Activated gamma-delta T cell treated with anti-CD3 and anti-CD28 coated beads, Interleukin-2, amount 50 U/mL, for 16 hours (primary cell): ENCODE data around the gene JRKL.
"Not testable (repeated sequence)": the region's sequence is repeated elsewhere in the genome, so short reads cannot be mapped to it uniquely, and the experiment has no call there.

Source experiments
- DNase-seq: peaks from one replicate; pipeline ENCODE4 v3.0.0-alpha.2; 2020; ENCODE audit warnings: low read depth

Gene JRKL

DNA sequence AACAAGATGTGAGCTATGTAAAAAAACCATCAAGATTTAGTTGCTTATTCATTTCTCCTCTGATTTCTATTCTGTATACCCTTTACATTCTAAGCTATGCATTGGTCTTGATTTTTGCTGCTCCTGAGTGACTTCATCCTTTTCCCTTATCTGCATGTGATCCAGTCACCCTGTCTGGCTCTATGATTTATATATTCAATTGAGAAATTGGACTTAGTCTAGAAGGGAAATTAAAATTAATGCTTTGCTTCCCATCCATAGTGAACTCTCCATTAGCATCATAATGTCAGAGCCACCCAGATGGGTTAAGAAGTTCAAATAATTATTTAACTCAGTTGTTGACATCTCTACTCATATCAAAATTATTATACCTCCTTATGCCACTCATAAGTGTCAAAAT lies 5.0 kb downstream of the JRKL start:
- DNase-seq = no peak

- DNase-seq = no peak
Observed at GRCh38 chr11:96396637-96397036, 6.8 kb downstream of the JRKL start.

- DNase-seq = no peak
Observed at GRCh38 chr11:96397863-96398262, 8.1 kb downstream of the JRKL start.

DNA sequence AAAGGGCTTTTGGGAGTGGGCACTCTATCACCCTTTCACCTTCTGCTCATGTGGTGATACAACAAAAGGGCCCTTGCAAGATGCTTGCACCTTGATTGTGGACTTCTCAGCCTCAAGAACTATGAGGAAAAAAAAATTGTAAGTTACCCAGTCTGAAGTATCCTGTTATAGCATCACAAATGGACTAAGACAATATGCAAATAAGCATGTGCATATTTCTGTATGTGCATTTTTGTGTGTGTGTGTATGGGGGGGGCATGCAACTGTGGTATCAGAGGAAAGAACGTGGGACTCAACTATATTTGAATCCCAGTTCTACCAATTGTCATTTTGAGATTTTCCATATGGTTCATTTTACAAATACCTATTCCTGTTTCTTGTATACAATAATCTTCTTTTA lies 10.9 kb downstream of the JRKL start:
- no peak for DNase-seq

DNA sequence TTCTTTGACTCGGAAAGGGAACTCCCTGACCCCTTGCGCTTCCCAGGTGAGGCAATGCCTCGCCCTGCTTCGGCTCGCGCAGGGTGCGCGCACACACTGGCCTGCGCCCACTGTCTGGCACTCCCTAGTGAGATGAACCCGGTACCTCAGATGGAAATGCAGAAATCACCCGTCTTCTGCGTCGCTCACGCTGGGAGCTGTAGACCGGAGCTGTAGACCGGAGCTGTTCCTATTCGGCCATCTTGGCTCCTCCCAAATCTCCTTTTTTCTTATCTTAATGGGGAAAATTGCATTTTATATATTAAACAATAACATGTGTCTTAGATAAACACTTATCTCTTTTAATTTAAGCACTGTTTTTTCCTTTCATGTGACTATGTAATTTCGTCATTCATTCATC lies 21.6 kb downstream of the JRKL start:
- not testable (repeated sequence) for DNase-seq

- no peak for DNase-seq
Observed at GRCh38 chr11:96412761-96413381, 23.1 kb downstream of the JRKL start.

- no peak for DNase-seq
Observed at GRCh38 chr11:96413408-96413807, 23.6 kb downstream of the JRKL start.

DNA sequence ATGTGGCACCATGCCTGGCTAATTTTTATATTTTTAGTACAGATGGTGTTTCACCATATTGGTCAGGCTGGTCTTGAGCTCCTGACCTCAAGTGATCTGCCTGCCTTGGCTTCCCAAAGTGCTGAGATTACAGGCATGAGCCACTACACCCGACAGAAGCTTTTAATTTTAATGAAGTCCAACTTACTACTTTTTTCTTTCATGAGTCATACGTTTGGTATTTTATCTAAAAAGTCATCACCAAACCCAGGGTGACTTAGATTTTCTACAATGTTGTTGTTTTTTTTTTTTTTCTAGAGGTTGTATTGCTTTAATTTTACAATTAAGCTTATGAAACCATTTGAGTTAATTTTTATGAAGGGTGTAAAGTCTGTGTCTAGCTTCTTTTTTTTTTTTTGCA lies 34.9 kb downstream of the JRKL start:
- no peak for DNase-seq

GRCh38 chr11:96430668-96431067 lies 40.9 kb downstream of the JRKL start:
- DNase-seq = no peak

DNA sequence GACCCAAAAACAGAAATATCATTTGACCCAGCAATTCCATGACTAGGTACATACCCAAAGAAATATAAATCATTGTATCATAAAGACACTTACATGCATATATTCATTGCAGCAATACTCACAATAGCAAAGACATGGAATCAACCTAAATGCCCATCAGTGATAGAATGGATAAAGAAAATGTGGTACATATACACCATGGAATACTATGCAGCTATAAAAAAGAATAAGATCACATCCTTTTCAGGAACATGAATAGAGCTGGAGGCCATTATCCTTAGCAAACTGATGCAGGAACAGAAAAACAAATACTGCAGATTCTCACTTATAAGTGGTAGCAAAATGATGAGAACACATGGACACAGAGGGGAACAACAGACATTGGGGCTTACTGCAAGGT lies 42.8 kb downstream of the JRKL start:
- DNase-seq = not testable (repeated sequence)
